LNCAP (cell line): ENCODE results near the gene DIO1.

Experiments
- TF ChIP-seq, protein P1 (sequence below): fragments of 450-650 bp; IDR thresholded peaks from 2 replicates; pipeline ENCODE4 v1.5.1; 2017; ENCODE audit warnings: mild to moderate bottlenecking

DIO1 gene

DNA sequence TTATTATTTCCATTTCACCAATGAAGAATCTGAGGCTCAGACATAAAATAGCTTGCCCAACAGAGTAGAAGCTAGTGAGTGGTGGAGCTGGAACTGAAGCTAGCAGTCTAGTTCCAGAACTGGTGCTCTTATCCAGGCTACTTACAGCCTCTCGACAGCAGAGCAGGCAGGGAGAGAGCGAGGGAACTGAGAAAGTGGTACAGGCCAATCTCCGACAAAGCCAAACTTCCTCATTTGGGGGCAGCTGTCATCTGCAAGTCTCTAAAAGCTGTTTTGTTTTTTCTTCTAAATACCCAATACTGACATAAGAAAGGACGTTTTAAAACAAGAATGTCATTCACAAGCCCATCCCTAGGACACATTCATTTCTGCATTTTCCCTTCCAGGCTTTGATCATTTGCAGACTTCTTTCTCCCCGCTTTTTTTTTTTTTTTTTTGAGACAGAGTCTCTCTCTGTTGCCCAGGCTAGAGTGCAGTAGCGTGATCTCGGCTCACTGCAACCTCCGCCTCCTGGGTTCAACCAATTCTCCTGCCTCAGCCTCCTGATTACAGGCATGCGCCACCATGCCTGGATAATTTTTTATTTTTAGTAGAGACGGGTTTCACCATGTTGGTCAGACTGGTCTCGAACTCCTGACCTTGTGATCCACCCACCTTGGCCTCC, 24.4 kb upstream of the DIO1 start:
- TF ChIP-seq, protein P1, sequence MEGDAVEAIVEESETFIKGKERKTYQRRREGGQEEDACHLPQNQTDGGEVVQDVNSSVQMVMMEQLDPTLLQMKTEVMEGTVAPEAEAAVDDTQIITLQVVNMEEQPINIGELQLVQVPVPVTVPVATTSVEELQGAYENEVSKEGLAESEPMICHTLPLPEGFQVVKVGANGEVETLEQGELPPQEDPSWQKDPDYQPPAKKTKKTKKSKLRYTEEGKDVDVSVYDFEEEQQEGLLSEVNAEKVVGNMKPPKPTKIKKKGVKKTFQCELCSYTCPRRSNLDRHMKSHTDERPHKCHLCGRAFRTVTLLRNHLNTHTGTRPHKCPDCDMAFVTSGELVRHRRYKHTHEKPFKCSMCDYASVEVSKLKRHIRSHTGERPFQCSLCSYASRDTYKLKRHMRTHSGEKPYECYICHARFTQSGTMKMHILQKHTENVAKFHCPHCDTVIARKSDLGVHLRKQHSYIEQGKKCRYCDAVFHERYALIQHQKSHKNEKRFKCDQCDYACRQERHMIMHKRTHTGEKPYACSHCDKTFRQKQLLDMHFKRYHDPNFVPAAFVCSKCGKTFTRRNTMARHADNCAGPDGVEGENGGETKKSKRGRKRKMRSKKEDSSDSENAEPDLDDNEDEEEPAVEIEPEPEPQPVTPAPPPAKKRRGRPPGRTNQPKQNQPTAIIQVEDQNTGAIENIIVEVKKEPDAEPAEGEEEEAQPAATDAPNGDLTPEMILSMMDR: no peak

DNA sequence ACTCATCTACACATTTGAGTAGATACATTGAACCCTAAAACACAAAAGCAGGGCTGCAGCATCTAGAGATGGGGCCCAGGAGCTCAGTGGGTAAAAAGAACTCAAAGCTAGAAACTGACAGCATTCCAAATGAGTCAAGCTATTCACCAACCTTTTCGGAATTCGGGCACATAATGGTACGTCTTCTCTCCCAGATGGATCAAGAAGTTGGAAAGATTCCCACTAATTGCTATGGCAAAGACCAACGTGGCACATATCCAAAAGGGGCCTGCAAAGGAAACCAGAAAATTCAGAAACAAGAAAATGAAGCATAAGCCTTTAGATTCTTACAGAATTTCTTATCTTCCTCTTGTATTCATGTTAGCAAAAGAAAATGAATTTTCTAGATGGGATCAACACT, 22.8 kb upstream of the DIO1 start:
- TF ChIP-seq, protein P1: no peak

DNA sequence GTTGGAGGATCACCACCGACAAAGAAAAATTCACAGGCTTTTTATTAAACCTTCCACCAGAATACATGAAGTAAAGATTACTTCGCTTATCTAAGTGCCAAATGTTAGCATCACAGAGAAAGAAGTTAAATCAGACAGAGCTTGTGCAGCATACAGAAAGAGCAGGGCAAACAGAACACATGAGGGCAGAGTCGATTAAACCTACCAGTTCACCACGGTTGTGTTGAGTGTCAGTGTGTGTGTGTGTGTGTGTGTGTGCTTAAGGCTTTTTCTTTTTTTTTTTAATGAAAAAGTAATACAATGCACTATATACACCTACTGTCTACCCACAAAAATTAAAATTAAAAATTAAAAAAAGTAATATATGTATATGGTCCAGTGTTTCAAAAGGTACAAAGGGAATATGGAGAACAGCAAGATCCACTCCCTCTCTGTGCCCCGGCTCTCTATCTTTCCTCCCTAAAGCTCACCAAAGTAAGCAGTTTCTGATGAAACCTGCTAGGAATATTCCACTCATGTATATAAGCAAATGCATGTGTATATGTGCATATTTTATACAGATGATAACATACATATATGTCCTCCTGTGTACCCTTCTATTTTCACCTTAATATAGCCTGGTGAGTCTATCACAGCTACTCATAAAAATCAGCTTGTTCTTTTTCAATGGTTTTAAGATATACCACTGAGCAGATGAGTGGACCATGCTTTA, 22.1 kb upstream of the DIO1 start:
- TF ChIP-seq, protein P1: no peak

DNA sequence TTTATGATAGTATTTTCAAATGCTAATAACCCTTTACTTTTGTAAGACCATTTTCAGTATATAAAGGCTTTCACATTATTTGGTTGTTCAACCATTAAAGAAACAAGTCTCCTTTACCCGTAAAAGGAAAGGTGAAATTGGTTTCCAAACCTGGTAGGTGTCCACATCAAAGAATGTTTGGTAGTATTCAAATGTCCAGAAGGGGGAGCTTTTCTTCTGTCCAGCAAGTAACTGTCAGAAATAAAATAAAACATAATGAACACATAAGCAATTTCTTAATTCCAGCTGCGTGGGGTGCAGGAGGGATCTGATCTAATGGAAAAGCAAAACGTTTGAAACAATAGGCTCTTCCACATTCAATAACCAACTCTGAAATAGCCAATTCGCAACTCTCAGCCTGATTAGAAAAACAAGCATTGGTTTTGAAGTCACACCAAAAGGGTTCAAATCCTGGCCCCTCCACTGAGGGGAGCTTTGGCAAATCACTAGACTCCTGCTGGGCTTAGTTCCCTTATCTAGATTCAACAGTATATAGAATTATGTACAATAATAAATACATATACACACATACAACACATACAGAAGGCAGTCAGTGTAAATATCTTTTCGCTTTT, 15.4 kb upstream of the DIO1 start:
- TF ChIP-seq, protein P1: peak; percentile 77

DNA sequence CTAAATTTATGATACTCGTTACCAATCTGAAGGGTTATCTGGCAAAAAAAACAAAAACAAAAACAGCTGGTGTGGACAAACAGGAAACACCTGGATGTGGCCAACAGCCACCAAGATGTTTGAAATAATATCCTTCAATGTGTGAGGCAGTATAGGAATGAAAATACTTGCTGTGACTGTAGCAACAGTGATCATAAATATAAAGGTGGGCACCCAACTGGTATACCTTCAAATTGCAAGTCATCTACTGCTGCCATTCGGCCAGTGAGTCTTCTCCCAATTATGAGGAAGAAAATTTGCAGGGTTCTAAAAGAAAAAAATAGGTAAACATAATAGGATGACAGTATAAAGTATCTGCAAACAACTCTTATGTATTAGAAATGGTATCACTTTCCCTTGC, 5.3 kb upstream of the DIO1 start:
- TF ChIP-seq, protein P1: no peak

DNA sequence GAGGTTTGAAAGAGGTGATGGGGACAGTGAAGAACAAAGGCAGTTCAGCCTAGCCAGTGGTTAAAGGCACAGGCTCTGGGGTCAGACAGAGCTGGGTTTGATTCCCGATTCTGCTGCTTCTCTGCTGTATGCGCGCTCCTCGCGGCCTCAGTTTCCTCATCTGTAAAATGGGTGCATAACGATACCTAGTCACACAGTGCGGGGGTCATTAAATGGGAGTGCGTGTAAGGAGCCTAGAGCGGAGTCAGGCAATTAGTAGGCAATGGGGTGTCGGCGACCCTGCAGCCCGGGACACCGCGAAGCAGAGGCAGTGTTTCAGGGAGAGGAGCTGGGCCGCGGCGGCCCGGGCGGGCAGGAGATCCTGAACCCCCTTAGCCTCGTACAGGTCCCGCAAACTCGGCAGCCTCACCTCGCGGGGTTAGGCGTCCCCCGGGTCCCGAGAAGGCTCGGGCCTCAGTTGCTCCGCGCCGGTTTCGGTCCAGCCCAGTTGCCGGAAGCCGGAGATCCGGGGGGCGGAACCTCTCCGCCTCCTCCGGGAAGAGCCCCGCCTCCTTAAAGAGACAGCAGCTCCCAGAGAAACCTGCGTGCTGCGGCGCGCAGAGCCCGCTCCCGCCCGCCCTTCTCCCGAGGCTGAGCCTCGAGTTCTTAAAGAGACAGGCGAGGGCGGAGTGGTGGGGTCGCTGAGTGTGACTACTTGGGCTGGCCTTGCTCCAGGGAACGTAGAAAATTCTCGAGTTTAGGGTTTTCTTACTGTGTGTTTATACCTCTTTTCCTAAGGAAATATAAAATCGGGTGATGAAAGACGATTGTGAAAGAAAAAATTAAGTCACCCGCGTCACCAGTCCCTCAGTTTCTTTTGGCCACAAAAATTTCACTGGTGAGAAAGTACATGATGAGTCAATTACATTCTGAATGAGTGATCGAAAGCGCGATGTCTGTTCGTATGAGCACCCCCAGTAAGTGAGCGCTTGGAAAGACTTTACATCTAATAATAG, 4.4 kb upstream of the DIO1 start, which contains the start of gene YIPF1:
Gene YIPF1 (minus strand): TSS at position 494 of the 995 bp plus-strand sequence. CDS start 860 bp downstream, outside the sequence.
- TF ChIP-seq, protein P1: no peak

DNA sequence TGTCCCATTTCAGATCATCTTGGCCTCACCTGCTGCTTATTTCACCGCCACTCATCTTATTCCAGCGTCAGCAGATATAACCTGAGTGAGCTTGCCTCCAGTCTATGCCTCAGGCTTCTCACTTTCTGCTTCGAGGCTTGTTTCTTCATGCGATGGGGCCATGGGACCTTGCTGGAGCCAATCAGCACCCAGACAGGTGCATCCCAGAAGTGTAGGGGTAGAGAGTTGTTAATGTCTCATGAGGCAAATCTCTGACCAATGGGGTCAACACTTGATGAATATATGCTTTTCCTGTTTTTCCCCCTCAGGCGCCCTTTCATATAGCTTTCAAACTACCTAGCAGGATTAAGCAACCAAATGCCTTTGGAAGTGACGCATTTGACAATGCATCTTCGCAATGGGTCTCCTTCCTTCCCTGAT, 3.5 kb upstream of the DIO1 start:
- TF ChIP-seq, protein P1: no peak
